CD4-positive, alpha-beta T cell treated with Interleukin-17A for 1 hour (primary cell): Measurements from ENCODE around the gene C13orf46.
"Not testable (repeated sequence)": the region's sequence is repeated elsewhere in the genome, so short reads cannot be mapped to it uniquely, and the experiment has no call there.

ENCODE experiments used
- DNase-seq: peaks from one replicate; pipeline ENCODE4 v3.0.0-alpha.2; 2020

The C13orf46 gene

DNA sequence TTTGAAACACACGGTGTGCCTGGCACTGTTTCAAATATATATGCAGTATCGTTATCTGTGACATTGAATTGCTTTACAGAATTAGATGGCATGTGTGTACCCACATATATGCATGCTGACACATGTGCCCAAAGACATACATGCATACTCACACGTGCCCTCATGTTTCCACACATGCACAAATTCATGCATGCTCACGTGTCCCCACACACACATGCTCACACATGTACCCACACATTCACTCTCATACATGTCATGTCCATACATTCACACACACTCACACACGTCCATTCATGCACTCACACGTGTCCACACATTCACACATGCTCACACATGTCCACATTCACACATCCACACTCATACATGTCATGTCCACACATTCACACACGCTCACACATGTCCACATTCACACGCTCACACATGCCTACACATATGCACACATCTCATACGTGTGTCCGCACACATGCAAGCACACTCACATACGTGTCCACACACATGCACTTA lies 17.9 kb upstream of the C13orf46 start:
- no peak for DNase-seq

- no peak for DNase-seq
These were observed 17.4 kb upstream of the C13orf46 start for GRCh38 chr13:113991191-113991669.

GRCh38 chr13:113990321-113990837 lies 16.5 kb upstream of the C13orf46 start:
- DNase-seq = no peak

GRCh38 chr13:113989585-113990300 lies 15.9 kb upstream of the C13orf46 start:
- DNase-seq = no peak

DNA sequence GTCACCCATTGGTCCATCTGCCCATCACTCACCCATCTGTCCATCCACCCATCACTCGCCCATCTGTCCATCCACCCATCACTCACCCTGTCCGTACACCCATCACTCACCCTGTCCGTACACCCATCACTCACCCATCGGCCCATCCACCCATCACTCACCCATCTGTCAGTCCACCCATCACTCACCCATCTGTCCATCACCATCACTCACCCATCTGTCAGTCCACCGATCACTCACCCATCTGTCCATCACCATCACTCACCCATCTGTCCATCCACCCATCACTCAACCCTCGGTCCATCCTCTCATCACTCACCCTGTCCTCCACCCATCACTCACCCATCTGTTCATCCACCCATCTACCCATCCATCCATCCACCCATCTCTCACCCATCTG lies 15.0 kb upstream of the C13orf46 start:
- not testable (repeated sequence) for DNase-seq

DNA sequence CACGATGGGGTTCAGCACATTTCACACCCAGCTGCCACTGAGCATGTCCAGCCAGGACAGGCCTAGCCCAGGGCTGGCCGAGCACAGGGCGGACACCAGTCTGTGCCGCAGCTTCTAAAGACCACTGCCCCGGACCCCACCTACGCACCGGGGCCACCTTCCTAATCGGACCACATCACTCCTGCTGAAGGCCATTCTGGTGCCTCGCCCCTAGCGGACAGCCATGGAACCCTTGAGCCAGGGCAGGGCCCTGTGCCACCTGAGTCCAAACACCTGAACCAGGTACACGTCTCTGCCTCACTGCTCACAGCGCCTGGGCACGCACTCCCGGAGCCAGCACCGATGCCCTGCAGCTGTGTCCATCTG lies 8.4 kb upstream of the C13orf46 start:
- no peak for DNase-seq

DNA sequence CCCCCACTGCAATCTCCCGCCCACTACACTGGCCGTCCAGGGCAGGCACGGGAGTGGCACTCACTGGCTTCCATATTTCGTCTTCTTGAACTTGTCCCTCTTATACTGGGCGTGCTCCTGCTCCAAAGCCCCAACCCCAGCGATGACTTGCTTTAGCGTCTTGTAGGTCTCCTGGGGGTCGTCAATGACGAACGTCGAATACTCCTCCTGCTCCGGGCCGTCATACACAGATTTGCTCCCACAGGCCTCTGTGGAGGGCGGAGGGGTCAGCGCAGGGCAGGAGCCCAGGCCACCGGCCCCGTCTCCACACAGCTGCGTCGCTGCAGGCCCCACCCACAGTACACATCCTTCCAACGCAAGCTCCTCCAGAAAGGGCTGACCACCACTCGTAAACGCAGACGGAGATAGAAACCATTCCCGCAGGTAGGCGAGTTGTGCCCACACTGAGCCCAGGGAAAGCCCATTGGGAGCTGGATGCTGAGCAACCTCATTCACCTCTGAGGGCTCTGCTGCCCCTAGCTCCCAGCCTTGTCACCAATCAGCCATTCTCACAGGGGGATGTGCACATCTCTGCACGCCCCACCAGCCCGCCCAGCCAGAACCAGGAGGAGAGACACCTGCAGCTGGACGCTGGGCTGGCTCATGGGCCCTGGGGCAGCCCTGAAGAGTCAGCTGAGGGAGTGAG lies 7.9 kb upstream of the C13orf46 start:
- DNase-seq = no peak

- no peak for DNase-seq
These were observed 7.3 kb upstream of the C13orf46 start for GRCh38 chr13:113981194-113981605.

DNA sequence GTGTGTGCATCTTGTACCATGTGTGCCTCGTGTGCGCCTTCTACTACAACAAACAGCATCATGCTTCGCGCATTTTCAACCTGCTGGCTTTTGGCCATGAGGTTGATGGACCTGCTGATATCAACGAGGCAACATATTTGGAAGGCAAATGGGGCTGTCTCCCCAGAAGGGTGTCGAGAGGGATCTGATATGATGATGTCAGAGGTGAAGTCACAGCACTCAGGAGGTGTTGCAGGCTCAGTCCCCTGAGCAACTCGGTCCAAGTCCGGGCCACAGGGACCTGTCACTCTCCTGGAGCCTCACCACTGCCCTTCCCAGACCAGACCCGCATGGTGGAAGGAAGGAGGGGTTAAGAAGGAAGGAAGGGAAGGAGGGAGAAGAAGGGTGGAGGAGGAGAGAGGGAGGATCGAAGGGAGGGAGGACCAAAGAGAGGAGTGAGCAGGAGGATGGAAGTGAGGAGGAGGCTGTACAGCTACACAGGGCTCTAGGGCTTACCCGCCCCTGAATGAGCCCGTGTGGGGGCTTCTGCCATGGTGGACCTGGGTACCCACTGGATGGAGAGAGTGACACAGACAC lies 6.7 kb upstream of the C13orf46 start:
- DNase-seq = no peak

DNA sequence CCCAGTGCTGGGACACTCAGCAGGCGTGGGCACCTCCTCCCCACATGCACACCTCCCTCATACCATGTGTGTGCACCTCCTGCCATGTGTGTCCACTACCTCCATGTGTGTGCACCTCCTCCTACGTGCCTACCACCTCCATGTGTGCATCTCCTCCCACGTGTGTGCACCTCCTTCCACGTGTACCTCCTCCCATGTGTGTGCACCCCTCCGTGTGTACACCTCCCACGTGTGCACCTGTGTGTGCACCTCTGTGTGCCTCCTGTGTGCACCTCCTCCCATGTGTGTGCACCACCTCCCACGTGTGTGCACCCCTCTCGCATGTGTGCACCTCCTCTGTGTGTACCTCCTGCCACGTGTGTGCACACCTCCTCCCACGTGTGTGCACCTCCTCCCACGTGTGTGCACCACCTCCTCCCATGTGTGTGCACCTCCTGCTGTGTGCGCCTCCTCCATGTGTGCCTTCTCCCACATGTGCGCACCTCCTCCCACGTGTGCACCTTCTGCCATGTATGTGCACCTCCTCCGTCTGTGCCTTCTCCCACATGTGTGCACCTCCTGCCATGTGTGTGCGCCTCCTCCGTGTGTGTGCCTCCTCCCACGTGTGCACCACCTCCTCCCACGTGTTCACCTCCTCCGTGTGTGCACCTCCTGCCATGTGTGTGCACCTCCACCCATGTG lies 6.1 kb upstream of the C13orf46 start:
- no peak for DNase-seq

GRCh38 chr13:113978741-113979481 lies 5.0 kb upstream of the C13orf46 start:
- DNase-seq = no peak

DNA sequence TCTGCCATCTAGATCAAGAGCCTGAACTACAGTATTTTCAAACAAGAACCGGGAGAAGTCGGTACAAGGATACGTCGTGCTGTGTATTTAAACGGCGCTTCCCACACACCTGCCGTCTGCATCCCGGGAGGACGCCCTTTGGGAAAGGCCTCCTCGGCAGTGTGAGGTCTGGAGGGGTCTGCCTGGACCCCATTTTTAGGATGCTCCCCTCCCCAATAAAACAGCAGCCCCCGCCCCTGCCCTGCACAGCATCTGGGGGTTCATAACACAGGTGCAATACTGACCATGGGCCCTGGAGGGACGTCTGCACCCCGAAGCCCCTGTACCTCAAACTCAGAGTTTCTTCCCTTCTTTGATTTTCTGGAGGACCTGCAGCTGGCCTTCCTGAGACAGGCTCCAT lies 4.1 kb upstream of the C13orf46 start:
- no peak for DNase-seq

DNA sequence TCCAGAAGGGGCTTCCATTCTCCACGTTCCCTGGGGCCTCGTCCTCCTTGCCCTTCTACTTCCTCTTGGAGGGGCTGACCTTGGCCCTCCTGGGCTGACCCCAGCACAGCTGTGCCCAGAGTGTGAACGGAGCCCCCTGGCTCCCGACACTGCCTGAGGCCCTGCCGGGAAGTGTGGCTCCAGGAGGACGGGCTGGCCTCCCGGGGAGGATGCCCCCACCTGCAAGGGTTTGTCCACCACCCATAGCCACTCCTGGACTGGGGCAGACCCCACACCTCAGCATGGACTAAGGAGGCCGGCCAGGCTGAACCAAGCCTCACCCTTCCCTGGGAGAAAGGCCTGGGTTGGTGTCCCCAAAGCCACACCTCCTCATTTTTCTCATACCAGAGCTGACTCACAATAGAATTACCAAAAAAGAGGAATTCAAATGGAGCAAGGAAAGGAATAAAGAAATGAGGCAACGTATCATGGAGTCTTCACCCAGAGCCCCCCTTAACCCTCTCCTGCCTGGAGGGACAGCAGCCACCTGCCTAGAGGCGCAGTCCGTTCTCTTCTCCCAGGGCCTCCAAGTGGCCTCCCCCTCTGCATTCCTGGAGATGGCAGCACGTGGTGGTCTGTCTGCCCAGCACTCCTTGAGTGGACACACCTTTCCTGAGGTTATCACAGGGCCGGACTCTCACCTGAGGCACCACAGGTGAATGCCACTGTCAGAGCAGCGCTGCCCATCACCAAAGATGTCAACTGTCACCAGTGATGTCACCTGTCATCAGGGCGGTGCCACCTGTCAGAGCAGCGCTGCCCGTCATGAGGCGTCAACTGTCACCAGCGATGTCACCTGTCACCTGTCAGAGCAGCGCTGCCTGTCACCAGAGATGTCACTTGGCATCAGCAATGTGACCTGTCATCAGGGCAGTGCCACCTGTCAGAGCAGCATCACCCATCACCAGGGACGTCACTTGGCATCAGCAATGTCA lies 3.1 kb upstream of the C13orf46 start:
- no peak for DNase-seq

DNA sequence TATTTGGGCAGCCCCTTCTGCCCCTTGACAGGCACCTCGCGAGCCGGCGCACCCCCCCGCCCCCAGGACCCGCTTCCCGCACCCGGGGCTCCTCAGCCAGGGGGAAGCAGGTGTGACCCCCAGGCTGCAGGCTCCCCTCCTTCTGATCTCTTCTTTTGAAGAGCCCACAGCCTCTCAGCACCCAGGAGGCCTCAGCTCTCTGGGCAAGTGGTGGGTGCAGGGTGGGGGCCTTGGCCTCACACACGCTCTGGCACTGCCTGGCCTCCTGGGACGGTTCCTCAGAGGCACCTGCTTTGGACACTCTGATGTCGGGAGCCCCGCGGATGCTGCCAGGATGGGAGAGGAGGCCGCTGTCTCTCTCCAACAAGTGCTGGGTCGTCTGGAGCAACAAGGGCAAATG lies 1.5 kb upstream of the C13orf46 start:
- DNase-seq = no peak

GRCh38 chr13:113974304-113975281 lies 717 bp upstream of the C13orf46 start:
- no peak for DNase-seq

DNA sequence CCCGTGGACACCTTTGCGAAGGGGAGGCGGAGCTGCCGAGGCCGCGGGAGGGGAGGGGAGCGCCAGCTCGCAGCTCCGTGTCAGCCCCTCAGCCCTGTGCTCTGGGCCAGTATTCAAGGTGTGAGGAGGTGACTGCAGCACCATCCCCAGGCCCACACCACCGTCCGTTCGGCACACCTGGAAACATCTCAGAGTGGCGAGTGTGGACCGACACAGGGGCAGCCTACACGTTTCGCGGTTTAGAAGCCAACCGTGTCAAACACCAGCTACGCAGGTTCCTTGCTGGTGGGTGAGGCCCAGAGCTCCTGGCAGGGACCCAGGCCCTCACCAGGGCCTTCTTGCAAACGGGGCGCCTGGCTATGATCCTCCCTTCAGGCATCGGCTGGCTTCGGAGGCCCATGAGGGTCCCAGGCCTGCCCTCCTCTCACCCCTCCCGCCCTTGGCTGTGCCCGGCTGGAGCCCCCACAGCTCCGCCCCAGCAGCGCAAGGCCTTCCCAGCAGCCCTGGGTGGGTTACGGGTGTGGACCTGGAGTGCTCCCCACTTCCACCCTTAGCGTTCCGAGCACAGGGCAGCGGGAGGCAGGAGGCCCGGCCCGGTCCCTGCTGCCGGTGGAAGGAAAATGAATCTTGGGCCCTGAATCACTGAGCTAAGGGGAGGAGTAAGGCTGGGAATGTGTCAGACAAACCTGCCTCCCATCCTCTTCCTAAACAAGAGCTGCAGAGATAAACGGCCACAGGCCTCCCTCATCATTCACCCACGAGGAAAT lies 1.2 kb downstream of the C13orf46 start:
- DNase-seq = no peak

DNA sequence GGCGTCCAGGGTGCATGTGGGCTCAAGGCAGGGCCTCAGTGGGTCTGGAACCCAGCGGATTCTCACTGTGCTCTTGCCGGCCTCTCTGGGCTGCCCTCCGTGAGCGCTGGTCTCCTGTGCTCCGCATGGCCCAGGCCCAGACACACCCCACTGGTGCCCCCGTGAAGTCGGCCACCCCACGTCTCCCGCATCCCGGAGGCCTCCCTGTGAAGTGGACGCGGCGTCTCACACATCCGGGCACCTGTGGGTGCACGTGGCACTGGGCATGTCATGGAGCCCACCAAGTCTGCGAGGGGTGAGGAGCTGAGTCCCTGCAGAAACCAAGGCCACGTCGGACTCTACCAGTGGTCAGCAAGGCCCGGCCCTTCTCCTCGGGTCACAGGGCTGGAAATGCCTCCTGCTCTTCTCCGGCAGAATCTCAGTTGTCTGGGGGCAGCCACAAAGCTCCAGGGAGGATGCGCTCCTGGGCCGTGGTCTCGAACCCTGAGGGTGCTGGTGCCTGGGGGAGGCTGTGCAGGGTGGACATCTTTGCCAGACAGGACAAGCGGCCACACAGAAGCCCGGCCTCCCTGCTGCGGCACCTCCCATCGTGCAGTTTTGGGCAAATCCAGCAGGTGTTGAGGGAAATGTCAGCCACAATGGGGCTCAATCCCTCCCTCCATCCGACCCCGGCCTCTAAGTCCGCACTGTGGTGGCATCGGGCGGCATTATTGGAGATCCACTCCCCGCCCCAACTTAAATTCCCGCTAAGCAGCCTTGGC lies 2.2 kb downstream of the C13orf46 start:
- no peak for DNase-seq

- no peak for DNase-seq
These were observed 2.9 kb downstream of the C13orf46 start for GRCh38 chr13:113970810-113971470.
